Suprapubic skin (tissue), 4 donors: ENCODE measurements around the gene TAOK1. TPM values are rescaled to one million over a fixed set of nuclear protein-coding genes. Genes with fewer than 3 reads are reported as not detected.
A peak's percentile ranks its signal among the peaks of the same experiment; 100 is the strongest.

Experiments used
- DNase-seq, 2 donors: peaks; one replicate each; pipeline ENCODE4 v3.0.0-alpha.2; 2019; ENCODE audit warnings: low spot score in 2 of 2
- H3K27ac ChIP-seq: fragments of 200-600 bp; sonication (generic); one replicate; pipeline ENCODE4 v1.5.1; 2019
- H3K27me3 ChIP-seq: fragments of 200-600 bp; sonication (generic); one replicate; pipeline ENCODE4 v1.5.1; 2019
- H3K36me3 ChIP-seq: fragments of 200-600 bp; sonication (generic); one replicate; pipeline ENCODE4 v1.5.1; 2019
- H3K4me1 ChIP-seq: fragments of 200-600 bp; sonication (generic); one replicate; pipeline ENCODE4 v1.5.1; 2019
- H3K4me3 ChIP-seq: fragments of 200-600 bp; sonication (generic); one replicate; pipeline ENCODE4 v1.5.1; 2019; ENCODE audit warnings: mild to moderate bottlenecking
- H3K9me3 ChIP-seq: fragments of 200-600 bp; sonication (generic); one replicate; pipeline ENCODE4 v1.5.1; 2019
- CTCF ChIP-seq, 2 donors: fragments of 200-600 bp in 1 of 2; fragments of 450-650 bp in 1 of 2; sonication (generic) in 1 of 2; IDR thresholded peaks; one replicate each; pipeline ENCODE4 v1.5.1; 2016 to 2019; ENCODE audit warnings: antibody characterized with exemption in 2 of 2, mild to moderate bottlenecking in 1 of 2, moderate library complexity in 1 of 2
- EP300 ChIP-seq: sonication (generic); formaldehyde crosslinking; IDR thresholded peaks from one replicate; pipeline ENCODE4 v1.6.1; 2017; ENCODE audit warnings: antibody characterized with exemption
- POLR2A ChIP-seq, 2 donors: fragments of 450-650 bp; IDR thresholded peaks; one replicate each; pipeline ENCODE4 v1.6.1; 2017; ENCODE audit warnings: antibody characterized with exemption in 2 of 2, mild to moderate bottlenecking in 2 of 2, moderate library complexity in 2 of 2
- POLR2AphosphoS5 ChIP-seq, 3 donors: sonication (generic); formaldehyde crosslinking; IDR thresholded peaks; one replicate each; pipeline ENCODE4 v1.6.1; 2017; ENCODE audit warnings: antibody characterized with exemption in 3 of 3
- WGBS: methylation state at CpG from one replicate; pipeline ENCODE4 v1.1.5; 2018; 5-methylcytosine and 5-hydroxymethylcytosine counted together
- total RNA-seq, 4 donors: library from RNA; depleted of rRNA; stranded (reverse); fragments of >200 nt; gene quantifications; one replicate each; pipeline ENCODE4 v1.1.0, GENCODE V29; 2016

The TAOK1 gene
- total RNA-seq, 4 donors from 2014 or later = 42.1 to 58.3 (median 51.2) TPM

GRCh38 chr17:29570521-29570920 is 180.4 kb downstream of the TAOK1 start:
- WGBS = 53% methylated on average over 7 of the region's 7 CpGs
- Histone ChIP-seq H3K27me3 (no peaks in the 10 kb centered on the region), H3K36me3 (peaks cover 20% of the 10 kb centered on the region), H3K4me1 (peaks cover 66% of the 10 kb centered on the region), H3K4me3 (no peak overlapping the region), H3K9me3 (no peaks in the 10 kb centered on the region), H3K27ac (no peak overlapping the region)
- TF ChIP-seq POLR2A (IDR thresholded peaks at IDR 0.05) = no peak
- no peak for TF ChIP-seq CTCF (IDR thresholded peaks at IDR 0.05)
- TF ChIP-seq EP300 = no peak
- no peak for TF ChIP-seq POLR2AphosphoS5 (IDR thresholded peaks at IDR 0.05)
- peak; percentile 55 to 77 for DNase-seq

- H3K9me3 ChIP-seq = no peaks in the 10 kb centered on the region
- peaks cover 56% of the 10 kb centered on the region for H3K4me1 ChIP-seq
- WGBS = 91% methylated on average over 6 of the region's 6 CpGs
- no peak overlapping the region for H3K27ac ChIP-seq
- no peak overlapping the region for H3K4me3 ChIP-seq
- no peaks in the 10 kb centered on the region for H3K27me3 ChIP-seq
- peaks cover 30% of the 10 kb centered on the region for H3K36me3 ChIP-seq
- TF ChIP-seq EP300 = no peak
- TF ChIP-seq POLR2AphosphoS5 (IDR thresholded peaks at IDR 0.05) = no peak
- TF ChIP-seq CTCF (IDR thresholded peaks at IDR 0.05) = no peak
- TF ChIP-seq POLR2A (IDR thresholded peaks at IDR 0.05) = no peak
- peak; percentile 56 to 58 for DNase-seq
Measured at GRCh38 chr17:29571486-29571882, 181.3 kb downstream of the TAOK1 start.

- no peaks in the 10 kb centered on the region for H3K27me3 ChIP-seq
- peaks cover 52% of the 10 kb centered on the region for H3K4me1 ChIP-seq
- peaks cover 36% of the 10 kb centered on the region for H3K36me3 ChIP-seq
- WGBS = 92% methylated on average over 2 of the region's 30 CpGs
- no peak for TF ChIP-seq EP300
- no peak for TF ChIP-seq POLR2AphosphoS5 (IDR thresholded peaks at IDR 0.05)
- no peak for TF ChIP-seq CTCF (IDR thresholded peaks at IDR 0.05)
- TF ChIP-seq POLR2A (IDR thresholded peaks at IDR 0.05) = no peak
- no peak overlapping the region for H3K27ac ChIP-seq
- H3K4me3 ChIP-seq = peak overlapping the region; percentile 42
- peak in 1 of 2 donors; percentile 68 for DNase-seq
- no peaks in the 10 kb centered on the region for H3K9me3 ChIP-seq
Measured at GRCh38 chr17:29571883-29572681, 181.9 kb downstream of the TAOK1 start.

GRCh38 chr17:29572691-29573557 is 182.8 kb downstream of the TAOK1 start:
- peak; percentile 70 to 82 for DNase-seq
- TF ChIP-seq CTCF (IDR thresholded peaks at IDR 0.05) = peak; percentile 45 to 77
- TF ChIP-seq EP300 = no peak
- no peak for TF ChIP-seq POLR2A (IDR thresholded peaks at IDR 0.05)
- no peak for TF ChIP-seq POLR2AphosphoS5 (IDR thresholded peaks at IDR 0.05)
- Histone ChIP-seq H3K4me1 (peaks cover 51% of the 10 kb centered on the region), H3K4me3 (peak overlapping the region; percentile 42), H3K9me3 (no peaks in the 10 kb centered on the region), H3K36me3 (peaks cover 44% of the 10 kb centered on the region), H3K27ac (no peak overlapping the region), H3K27me3 (no peaks in the 10 kb centered on the region)
- WGBS = 54% methylated on average over 25 of the region's 62 CpGs

GRCh38 chr17:29573558-29573869 is 183.4 kb downstream of the TAOK1 start:
- Histone ChIP-seq H3K9me3 (no peaks in the 10 kb centered on the region), H3K4me3 (no peak overlapping the region), H3K36me3 (peaks cover 50% of the 10 kb centered on the region), H3K27ac (no peak overlapping the region), H3K27me3 (no peaks in the 10 kb centered on the region), H3K4me1 (peaks cover 54% of the 10 kb centered on the region)
- 90% methylated on average over 6 of the region's 6 CpGs for WGBS
- peak in 1 of 2 donors; percentile 67 for DNase-seq
- TF ChIP-seq POLR2AphosphoS5 (IDR thresholded peaks at IDR 0.05) (no peak), POLR2A (IDR thresholded peaks at IDR 0.05) (no peak), EP300 (no peak), CTCF (IDR thresholded peaks at IDR 0.05) (no peak)
